Measurements from ENCODE around the gene RDM1.

Gene RDM1

GRCh38 chr17:35936063-35936462 is 5.5 kb upstream of the RDM1 start (continued):
- TF ChIP-seq POU6F1 (CRISPR knock-in tag; IDR thresholded peaks at IDR 0.05; ENCODE audit: borderline replicate concordance, low read depth) (no peak), PPARA (CRISPR knock-in tag; IDR thresholded peaks at IDR 0.05; ENCODE audit: borderline replicate concordance) (no peak), ZNF8 (CRISPR knock-in tag; IDR thresholded peaks at IDR 0.05) (no peak), ZNF565 (CRISPR knock-in tag; conservative IDR thresholded peaks at IDR 0.05; ENCODE audit: low read depth) (no peak)

- TF ChIP-seq TOX (CRISPR knock-in tag; IDR thresholded peaks at IDR 0.05; ENCODE audit: borderline replicate concordance) (no peak), ARNTL (CRISPR knock-in tag; IDR thresholded peaks at IDR 0.05; ENCODE audit: borderline replicate concordance, low read depth) (no peak), GLIS3 (CRISPR knock-in tag; IDR thresholded peaks at IDR 0.05) (no peak), ZNF565 (CRISPR knock-in tag; conservative IDR thresholded peaks at IDR 0.05; ENCODE audit: low read depth) (no peak), SNAI2 (CRISPR knock-in tag; IDR thresholded peaks at IDR 0.05) (no peak), ZNF8 (CRISPR knock-in tag; IDR thresholded peaks at IDR 0.05) (no peak), PATZ1 (CRISPR knock-in tag; IDR thresholded peaks at IDR 0.05; ENCODE audit: borderline replicate concordance) (no peak), ISL1 (CRISPR knock-in tag; IDR thresholded peaks at IDR 0.05) (no peak), CSRNP3 (CRISPR knock-in tag; IDR thresholded peaks at IDR 0.05) (no peak), POU6F1 (CRISPR knock-in tag; IDR thresholded peaks at IDR 0.05; ENCODE audit: borderline replicate concordance, low read depth) (no peak), ZNF70 (CRISPR knock-in tag; IDR thresholded peaks at IDR 0.05) (no peak), TCF4 (CRISPR knock-in tag; IDR thresholded peaks at IDR 0.05; ENCODE audit: borderline replicate concordance) (no peak), OSR1 (CRISPR knock-in tag; IDR thresholded peaks at IDR 0.05) (no peak), ZFP3 (CRISPR knock-in tag; IDR thresholded peaks at IDR 0.05) (no peak), ZC3H10 (CRISPR knock-in tag; IDR thresholded peaks at IDR 0.05) (no peak), BACH2 (CRISPR knock-in tag; IDR thresholded peaks at IDR 0.05; ENCODE audit: borderline replicate concordance) (no peak), TSHZ2 (CRISPR knock-in tag; IDR thresholded peaks at IDR 0.05) (no peak), CREB5 (CRISPR knock-in tag; IDR thresholded peaks at IDR 0.05; ENCODE audit: low read depth) (no peak)
- ATAC-seq, result no peak
Observed at GRCh38 chr17:35934760-35935159, 4.2 kb upstream of the RDM1 start.

GRCh38 chr17:35932586-35932985 is 2.0 kb upstream of the RDM1 start:
- no peak for ATAC-seq
- TF ChIP-seq TCF4 (CRISPR knock-in tag; IDR thresholded peaks at IDR 0.05; ENCODE audit: borderline replicate concordance), result no peak
- no peak for TF ChIP-seq TOX (CRISPR knock-in tag; IDR thresholded peaks at IDR 0.05; ENCODE audit: borderline replicate concordance)
- no peak for TF ChIP-seq ZFP3 (CRISPR knock-in tag; IDR thresholded peaks at IDR 0.05)
- TF ChIP-seq GLIS3 (CRISPR knock-in tag; IDR thresholded peaks at IDR 0.05), result no peak
- TF ChIP-seq ZFP30 (CRISPR knock-in tag; IDR thresholded peaks at IDR 0.05), result no peak
- no peak for TF ChIP-seq ZC3H10 (CRISPR knock-in tag; IDR thresholded peaks at IDR 0.05)
- TF ChIP-seq PPARA (CRISPR knock-in tag; IDR thresholded peaks at IDR 0.05; ENCODE audit: borderline replicate concordance), result no peak
- TF ChIP-seq SNAI2 (CRISPR knock-in tag; IDR thresholded peaks at IDR 0.05), result no peak
- TF ChIP-seq PATZ1 (CRISPR knock-in tag; IDR thresholded peaks at IDR 0.05; ENCODE audit: borderline replicate concordance), result no peak
- no peak for TF ChIP-seq ARNTL (CRISPR knock-in tag; IDR thresholded peaks at IDR 0.05; ENCODE audit: borderline replicate concordance, low read depth)
- TF ChIP-seq CSDC2 (CRISPR knock-in tag; IDR thresholded peaks at IDR 0.05), result no peak
- TF ChIP-seq BACH2 (CRISPR knock-in tag; IDR thresholded peaks at IDR 0.05; ENCODE audit: borderline replicate concordance), result no peak
- TF ChIP-seq ESRRG (CRISPR knock-in tag; IDR thresholded peaks at IDR 0.05), result no peak
- TF ChIP-seq ZNF8 (CRISPR knock-in tag; IDR thresholded peaks at IDR 0.05), result no peak
- TF ChIP-seq ISL1 (CRISPR knock-in tag; IDR thresholded peaks at IDR 0.05), result no peak
- TF ChIP-seq ZNF70 (CRISPR knock-in tag; IDR thresholded peaks at IDR 0.05), result no peak

Data from SK-N-SH treated with all-trans-retinoic acid at 6 μM for 48 hours (cell line).